Measurements from ENCODE around the gene NINL.

- no peak for TF ChIP-seq POLR2A (IDR thresholded peaks at IDR 0.05)
- no peak for TF ChIP-seq CTCF (IDR thresholded peaks at IDR 0.05)
These were observed 19.3 kb upstream of the NINL start for GRCh38 chr20:25604611-25605010.
